GM10266 (cell line): ENCODE results near the gene TOPBP1.
"Not testable (repeated sequence)": the region's sequence is repeated elsewhere in the genome, so short reads cannot be mapped to it uniquely, and the experiment has no call there.

Experiments used
- DNase-seq: peaks from one replicate; pipeline ENCODE4 v3.0.0; 2012; ENCODE audit errors: extremely low spot score
- TF ChIP-seq, protein P1 (sequence below): IDR thresholded peaks from 2 replicates; pipeline ENCODE4 v1.5.1; 2012; ENCODE audit warnings: mild to moderate bottlenecking, low read depth; ENCODE audit not compliant: control insufficient read depth, insufficient read depth; ENCODE audit errors: missing control alignments

The TOPBP1 gene

DNA sequence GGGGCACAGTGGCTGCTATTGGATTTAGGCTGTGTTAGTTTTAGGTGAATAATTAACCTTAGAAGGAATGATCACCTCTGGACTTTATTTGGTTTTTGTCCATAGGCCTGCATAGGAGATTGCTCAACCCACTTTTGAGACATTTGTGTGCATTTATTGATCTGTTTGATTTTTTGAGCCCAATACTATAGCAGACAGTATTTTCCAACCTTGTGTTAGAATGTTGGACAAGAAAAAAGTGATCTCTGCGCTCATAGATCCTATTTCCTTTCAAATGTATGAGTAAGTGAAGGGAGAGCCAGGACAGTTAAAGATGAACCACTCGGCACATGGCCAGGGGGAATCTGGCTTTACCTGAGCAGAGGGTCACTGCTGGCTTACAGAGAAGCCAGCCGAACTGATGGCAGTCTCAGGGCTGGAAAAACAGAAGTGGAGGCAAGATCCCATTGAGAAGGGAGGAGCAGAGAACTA, 8.8 kb upstream of the TOPBP1 start:
- DNase-seq: no peak
- TF ChIP-seq, protein P1, sequence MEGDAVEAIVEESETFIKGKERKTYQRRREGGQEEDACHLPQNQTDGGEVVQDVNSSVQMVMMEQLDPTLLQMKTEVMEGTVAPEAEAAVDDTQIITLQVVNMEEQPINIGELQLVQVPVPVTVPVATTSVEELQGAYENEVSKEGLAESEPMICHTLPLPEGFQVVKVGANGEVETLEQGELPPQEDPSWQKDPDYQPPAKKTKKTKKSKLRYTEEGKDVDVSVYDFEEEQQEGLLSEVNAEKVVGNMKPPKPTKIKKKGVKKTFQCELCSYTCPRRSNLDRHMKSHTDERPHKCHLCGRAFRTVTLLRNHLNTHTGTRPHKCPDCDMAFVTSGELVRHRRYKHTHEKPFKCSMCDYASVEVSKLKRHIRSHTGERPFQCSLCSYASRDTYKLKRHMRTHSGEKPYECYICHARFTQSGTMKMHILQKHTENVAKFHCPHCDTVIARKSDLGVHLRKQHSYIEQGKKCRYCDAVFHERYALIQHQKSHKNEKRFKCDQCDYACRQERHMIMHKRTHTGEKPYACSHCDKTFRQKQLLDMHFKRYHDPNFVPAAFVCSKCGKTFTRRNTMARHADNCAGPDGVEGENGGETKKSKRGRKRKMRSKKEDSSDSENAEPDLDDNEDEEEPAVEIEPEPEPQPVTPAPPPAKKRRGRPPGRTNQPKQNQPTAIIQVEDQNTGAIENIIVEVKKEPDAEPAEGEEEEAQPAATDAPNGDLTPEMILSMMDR: no peak

DNA sequence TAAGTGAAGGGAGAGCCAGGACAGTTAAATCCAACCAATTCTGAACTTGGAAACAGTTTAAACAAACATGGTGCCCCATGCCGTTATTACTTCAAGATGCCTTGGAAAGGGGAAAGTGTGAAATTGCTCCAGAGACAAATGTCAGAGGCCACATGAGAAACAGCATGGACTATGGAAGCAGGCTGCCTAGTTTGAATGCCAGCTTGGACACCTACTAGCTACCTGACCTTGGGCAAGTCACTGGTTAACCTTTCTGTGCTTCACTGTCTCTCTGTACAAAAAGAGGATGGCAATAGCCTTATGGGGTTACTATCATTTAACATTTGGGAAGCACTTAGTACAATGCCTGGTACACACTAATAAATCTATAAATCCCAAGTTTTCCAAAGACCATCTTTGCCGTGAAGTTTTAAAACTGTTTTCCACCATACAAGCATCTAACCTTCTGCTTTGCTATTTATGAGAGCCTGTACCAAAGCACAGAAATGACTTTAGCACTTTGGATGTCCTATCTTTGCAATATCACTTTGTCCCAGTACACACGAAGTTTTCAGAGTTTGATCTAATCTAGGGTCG, 8.3 kb upstream of the TOPBP1 start:
- TF ChIP-seq, protein P1: no peak
- DNase-seq: no peak

DNA sequence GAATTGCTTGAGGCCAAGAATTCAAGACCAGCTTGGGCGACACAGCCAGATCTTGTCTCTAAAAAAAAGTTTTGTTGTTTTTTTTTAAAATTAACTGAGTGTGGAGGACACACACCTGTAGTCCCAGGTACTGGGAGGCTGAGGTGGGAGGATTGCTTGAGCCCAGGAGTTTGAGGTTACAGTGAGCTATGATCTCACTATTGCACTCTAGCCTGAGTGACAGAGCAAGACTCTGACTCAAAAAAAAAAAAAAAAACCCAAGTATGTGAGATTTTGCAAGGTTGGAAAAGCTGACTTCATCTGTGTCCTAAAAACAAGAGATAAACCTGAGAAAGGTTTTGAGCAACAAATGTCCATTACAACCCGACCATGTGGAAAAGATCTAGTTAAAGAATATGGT, 5.4 kb upstream of the TOPBP1 start:
- no peak for DNase-seq
- TF ChIP-seq, protein P1: no peak

DNA sequence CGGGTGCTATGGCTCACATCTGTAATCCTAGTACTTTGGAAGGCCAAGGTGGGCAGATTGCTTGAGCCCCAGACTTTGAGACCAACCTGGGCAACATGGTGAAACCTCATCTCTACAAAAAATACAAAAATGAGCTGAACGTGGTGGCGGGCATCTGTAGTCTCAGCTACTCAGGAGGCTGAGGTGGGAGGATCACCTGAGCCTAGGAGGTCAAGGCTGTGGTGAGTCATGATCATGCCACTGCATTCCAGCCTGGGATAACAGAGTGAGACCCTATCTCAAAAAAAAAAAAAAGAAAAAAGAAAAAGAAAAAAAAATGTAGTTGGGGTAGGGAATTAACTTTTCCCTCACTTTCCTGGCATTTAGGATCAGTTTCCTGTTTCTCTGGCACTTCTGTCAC, 3.4 kb upstream of the TOPBP1 start:
- DNase-seq: not testable (repeated sequence)

DNA sequence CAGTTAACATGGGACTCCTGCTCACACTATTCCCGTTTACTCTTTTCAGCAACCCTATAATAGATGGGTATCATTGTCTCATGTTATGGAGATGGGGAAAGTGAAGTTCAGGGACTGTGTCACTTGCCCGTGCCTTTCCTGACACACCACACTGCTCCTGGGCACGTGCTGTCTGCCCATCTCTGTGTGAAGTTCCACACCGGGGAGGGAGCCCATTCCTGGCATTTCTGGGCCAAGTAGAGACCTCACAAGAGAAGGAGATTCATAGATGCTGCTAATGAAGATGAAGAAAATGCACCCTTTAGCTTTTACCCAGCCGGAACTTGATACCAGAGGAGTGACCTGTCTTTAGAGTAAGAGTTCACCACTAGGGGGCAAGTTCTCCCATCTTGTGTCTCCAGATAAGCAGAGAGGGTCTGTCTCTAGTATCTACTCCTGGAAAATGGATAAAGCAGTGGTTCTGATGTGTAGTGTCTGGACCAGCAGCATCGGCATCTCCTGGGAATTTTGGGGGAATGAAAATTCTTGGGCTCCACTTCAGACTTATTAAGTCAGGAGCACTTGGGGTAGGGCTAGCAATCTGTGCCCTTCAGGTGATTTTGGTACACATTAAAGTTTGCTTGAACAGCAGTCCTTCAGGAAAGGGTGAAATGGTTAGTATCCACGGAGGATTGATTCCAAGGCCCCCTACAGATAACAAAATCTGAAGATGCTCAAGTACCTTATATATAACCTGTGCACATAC, 2.0 kb upstream of the TOPBP1 start:
- TF ChIP-seq, protein P1: peak; percentile 72
- DNase-seq: peak; percentile 80

DNA sequence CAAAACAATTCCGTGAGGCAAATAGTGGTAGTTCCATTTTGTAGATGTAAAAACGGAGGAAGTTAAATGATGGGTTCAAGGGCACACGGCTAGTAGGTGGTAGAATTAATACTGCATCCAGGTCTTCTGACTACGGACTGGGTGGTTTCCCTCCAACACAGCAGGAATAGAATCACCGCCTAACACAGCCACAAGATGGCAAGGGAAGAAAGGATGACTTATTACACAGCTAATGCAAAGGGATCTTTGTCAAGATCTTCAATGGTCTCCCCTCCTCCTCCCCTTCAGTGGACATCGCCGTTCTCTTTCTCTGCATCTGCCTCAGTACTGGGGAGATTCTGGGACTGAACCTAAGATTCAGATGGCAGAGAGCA, 524 bp upstream of the TOPBP1 start:
- DNase-seq: peak; percentile 60
- TF ChIP-seq, protein P1: no peak

DNA sequence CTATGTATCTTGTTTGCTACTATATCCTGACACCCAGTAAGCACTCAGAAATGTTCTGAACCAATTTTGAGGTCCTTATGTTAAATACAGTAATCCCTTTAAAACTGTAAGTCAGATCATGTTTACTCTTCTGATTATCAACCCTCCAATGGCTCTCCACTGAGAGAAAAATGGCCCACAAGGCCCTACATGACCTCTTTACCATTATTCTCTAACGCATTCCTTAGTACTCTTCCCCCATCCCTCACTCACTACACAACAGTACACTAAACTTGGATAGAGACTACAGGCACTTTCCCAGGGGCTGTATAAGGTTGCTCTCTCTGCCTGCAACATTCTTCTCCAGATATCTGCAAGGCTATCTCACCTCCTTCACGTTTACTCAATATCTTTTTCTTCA, 1.9 kb downstream of the TOPBP1 start:
- DNase-seq: no peak

More for the DNA sequence above, 1.9 kb downstream of the TOPBP1 start:
- TF ChIP-seq, protein P1: no peak
